HG03521 (cell line): ENCODE results near the gene THADA.

ENCODE experiments used
- ATAC-seq: cut with Tn5 transposase; IDR thresholded peaks from one replicate; pipeline ENCODE4 v1.9.1; 2021; ENCODE audit warnings: mild to moderate bottlenecking, moderate library complexity; ENCODE audit not compliant: unreplicated experiment

Gene THADA

GRCh38 chr2:43513796-43514195 is 82.0 kb downstream of the THADA start:
- ATAC-seq: no peak

- ATAC-seq: no peak
Observed at GRCh38 chr2:43513216-43513615, 82.6 kb downstream of the THADA start.

- ATAC-seq: no peak
Observed at GRCh38 chr2:43511199-43511598, 84.6 kb downstream of the THADA start.

- ATAC-seq: no peak
Observed at GRCh38 chr2:43509886-43510285, 86.0 kb downstream of the THADA start.

- ATAC-seq: no peak
Observed at GRCh38 chr2:43508209-43508608, 87.6 kb downstream of the THADA start.

- no peak for ATAC-seq
Observed at GRCh38 chr2:43507137-43507536, 88.7 kb downstream of the THADA start.

GRCh38 chr2:43495727-43496126 is 100.1 kb downstream of the THADA start:
- ATAC-seq: no peak

GRCh38 chr2:43493954-43494353 is 101.9 kb downstream of the THADA start:
- ATAC-seq: no peak

GRCh38 chr2:43491065-43491639 is 104.7 kb downstream of the THADA start:
- ATAC-seq: no peak

GRCh38 chr2:43490252-43490786 is 105.5 kb downstream of the THADA start:
- ATAC-seq: no peak

- ATAC-seq: no peak
Observed at GRCh38 chr2:43488737-43489136, 107.1 kb downstream of the THADA start.

GRCh38 chr2:43486603-43487002 is 109.2 kb downstream of the THADA start:
- no peak for ATAC-seq

GRCh38 chr2:43484323-43484930 is 111.4 kb downstream of the THADA start:
- no peak for ATAC-seq

GRCh38 chr2:43482961-43483360 is 112.9 kb downstream of the THADA start:
- no peak for ATAC-seq

GRCh38 chr2:43481927-43482542 is 113.8 kb downstream of the THADA start:
- no peak for ATAC-seq

- ATAC-seq: no peak
Observed at GRCh38 chr2:43480874-43481273, 115.0 kb downstream of the THADA start.

GRCh38 chr2:43478412-43479086 is 117.3 kb downstream of the THADA start:
- ATAC-seq: no peak

GRCh38 chr2:43475922-43476321 is 119.9 kb downstream of the THADA start:
- no peak for ATAC-seq

- ATAC-seq: no peak
Observed at GRCh38 chr2:43475137-43475846, 120.5 kb downstream of the THADA start.

GRCh38 chr2:43474273-43474672 is 121.6 kb downstream of the THADA start:
- ATAC-seq: no peak

GRCh38 chr2:43473767-43474166 is 122.1 kb downstream of the THADA start:
- no peak for ATAC-seq
